Right lobe of liver (tissue), 4 donors: ENCODE data around the gene MBNL2.

Experiments
- POLR2A ChIP-seq: fragments of 450-650 bp; IDR thresholded peaks from one replicate; pipeline ENCODE4 v1.6.1; 2017; ENCODE audit warnings: antibody characterized with exemption, mild to moderate bottlenecking
- TF ChIP-seq, protein P1 (sequence below), 4 donors: fragments of 200-600 bp in 3 of 4; fragments of 450-650 bp in 1 of 4; IDR thresholded peaks; one replicate each; pipeline versions ENCODE4 v1.5.1 to v1.8.0; 2016 to 2022; ENCODE audit warnings: antibody characterized with exemption in 4 of 4, mild to moderate bottlenecking in 2 of 4
- donor health status: DM: no; HTN: no; CAD: no.
- donor health status: DM: no; HTN: no; CAD: no.
- donor health status: DM: no; HTN: yes; CAD: no.

DNA sequence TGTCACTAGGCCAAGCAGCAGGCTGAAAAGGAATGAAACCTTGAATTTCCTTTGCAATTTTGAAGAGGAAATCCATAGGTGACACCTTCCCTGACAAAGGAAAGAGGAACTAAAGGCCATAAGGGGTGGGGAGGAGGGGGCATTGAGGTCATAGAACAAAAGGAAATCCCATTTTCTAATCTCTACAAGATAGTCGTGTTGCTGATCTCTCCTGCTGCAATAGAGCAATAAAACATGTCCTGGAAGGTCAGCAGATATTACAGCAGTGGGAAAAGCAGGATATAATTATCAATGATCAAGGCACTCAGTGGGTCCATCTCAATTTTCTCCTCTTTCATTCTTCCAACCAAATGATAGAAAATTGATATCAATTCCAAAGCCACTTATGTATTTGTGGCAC, 191.6 kb downstream of the MBNL2 start:
- TF ChIP-seq POLR2A = no peak
- TF ChIP-seq, protein P1, sequence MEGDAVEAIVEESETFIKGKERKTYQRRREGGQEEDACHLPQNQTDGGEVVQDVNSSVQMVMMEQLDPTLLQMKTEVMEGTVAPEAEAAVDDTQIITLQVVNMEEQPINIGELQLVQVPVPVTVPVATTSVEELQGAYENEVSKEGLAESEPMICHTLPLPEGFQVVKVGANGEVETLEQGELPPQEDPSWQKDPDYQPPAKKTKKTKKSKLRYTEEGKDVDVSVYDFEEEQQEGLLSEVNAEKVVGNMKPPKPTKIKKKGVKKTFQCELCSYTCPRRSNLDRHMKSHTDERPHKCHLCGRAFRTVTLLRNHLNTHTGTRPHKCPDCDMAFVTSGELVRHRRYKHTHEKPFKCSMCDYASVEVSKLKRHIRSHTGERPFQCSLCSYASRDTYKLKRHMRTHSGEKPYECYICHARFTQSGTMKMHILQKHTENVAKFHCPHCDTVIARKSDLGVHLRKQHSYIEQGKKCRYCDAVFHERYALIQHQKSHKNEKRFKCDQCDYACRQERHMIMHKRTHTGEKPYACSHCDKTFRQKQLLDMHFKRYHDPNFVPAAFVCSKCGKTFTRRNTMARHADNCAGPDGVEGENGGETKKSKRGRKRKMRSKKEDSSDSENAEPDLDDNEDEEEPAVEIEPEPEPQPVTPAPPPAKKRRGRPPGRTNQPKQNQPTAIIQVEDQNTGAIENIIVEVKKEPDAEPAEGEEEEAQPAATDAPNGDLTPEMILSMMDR (IDR thresholded peaks at IDR 0.05) = no peak
